ENCODE results near the gene KIFC1. TPM values are rescaled to one million over a fixed set of nuclear protein-coding genes. Genes with fewer than 3 reads are reported as not detected.

The KIFC1 gene
- polyA plus RNA-seq, 1 donor, result 18.4 TPM

GRCh38 chr6:33411632-33412005 lies 20.0 kb downstream of the KIFC1 start:
- H3K4me3 ChIP-seq (ENCODE audit: low read length), result peak overlapping the region; percentile 70
- H3K9me3 ChIP-seq (ENCODE audit: control insufficient read depth, low read depth, low read length), result no peaks in the 10 kb centered on the region
- WGBS (ENCODE audit: insufficient coverage, low lambda C conversion rate), result no CpG with 5 or more reads among the region's 6 CpGs
- peaks cover 42% of the 10 kb centered on the region for H3K36me3 ChIP-seq (ENCODE audit: control insufficient read depth, insufficient read depth, low read length)
- no peaks in the 10 kb centered on the region for H3K27me3 ChIP-seq (ENCODE audit: control insufficient read depth, insufficient read depth, low read length)
- DNase-seq, result no peak
- H3K4me1 ChIP-seq (ENCODE audit: control insufficient read depth, insufficient read depth, low read length), result peaks cover 22% of the 10 kb centered on the region
- peak overlapping the region; percentile 47 for H3K27ac ChIP-seq (ENCODE audit: low read length)

DNA sequence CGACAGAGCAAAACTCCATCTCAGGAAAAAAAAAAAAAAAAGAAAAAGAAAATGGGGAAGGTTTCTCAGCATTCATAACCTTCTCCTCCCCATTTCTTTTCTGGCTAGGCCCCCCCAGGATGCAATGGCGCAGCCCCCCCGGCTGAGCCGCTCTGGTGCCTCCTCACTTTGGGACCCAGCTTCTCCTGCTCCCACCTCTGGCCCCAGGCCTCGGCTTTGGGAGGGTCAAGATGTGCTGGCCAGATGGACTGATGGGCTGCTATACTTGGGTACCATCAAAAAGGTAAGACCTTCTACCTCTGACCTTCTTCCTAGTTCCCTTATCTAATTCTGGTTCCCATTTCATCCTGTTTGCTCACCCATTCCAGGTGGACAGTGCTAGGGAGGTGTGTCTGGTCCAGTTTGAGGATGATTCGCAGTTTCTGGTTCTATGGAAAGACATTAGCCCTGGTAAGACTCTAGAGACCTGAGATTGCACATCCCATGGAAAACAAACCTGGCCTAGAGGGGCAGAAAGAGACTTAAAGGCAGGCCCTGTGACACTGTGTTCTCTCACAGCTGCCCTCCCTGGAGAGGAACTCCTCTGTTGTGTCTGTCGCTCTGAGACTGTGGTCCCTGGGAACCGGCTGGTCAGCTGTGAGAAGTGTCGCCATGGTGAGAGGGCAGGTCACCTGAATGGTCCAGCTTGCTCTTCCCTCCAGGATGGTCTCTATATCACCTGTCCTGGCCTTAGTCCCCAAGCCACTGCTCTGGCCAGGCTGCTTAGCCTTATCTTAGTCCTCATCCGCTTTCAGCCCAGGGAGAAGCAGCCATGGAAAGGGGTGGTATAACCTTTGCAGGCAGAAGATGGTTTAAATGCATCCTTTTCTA lies 20.8 kb downstream of the KIFC1 start:
- no peak for DNase-seq
- no peaks in the 10 kb centered on the region for H3K27me3 ChIP-seq (ENCODE audit: control insufficient read depth, insufficient read depth, low read length)
- no peaks in the 10 kb centered on the region for H3K9me3 ChIP-seq (ENCODE audit: control insufficient read depth, low read depth, low read length)
- H3K27ac ChIP-seq (ENCODE audit: low read length), result no peak overlapping the region
- H3K4me3 ChIP-seq (ENCODE audit: low read length), result no peak overlapping the region
- WGBS (ENCODE audit: insufficient coverage, low lambda C conversion rate), result no CpG with 5 or more reads among the region's 10 CpGs
- H3K4me1 ChIP-seq (ENCODE audit: control insufficient read depth, insufficient read depth, low read length), result peaks cover 25% of the 10 kb centered on the region
- peaks cover 41% of the 10 kb centered on the region for H3K36me3 ChIP-seq (ENCODE audit: control insufficient read depth, insufficient read depth, low read length)

- no peak overlapping the region for H3K4me3 ChIP-seq (ENCODE audit: low read length)
- no peaks in the 10 kb centered on the region for H3K9me3 ChIP-seq (ENCODE audit: control insufficient read depth, low read depth, low read length)
- H3K27ac ChIP-seq (ENCODE audit: low read length), result no peak overlapping the region
- no peaks in the 10 kb centered on the region for H3K27me3 ChIP-seq (ENCODE audit: control insufficient read depth, insufficient read depth, low read length)
- 100% methylated on average over 1 of the region's 14 CpGs for WGBS (ENCODE audit: insufficient coverage, low lambda C conversion rate)
- H3K36me3 ChIP-seq (ENCODE audit: control insufficient read depth, insufficient read depth, low read length), result peaks cover 41% of the 10 kb centered on the region
- DNase-seq, result no peak
- peaks cover 26% of the 10 kb centered on the region for H3K4me1 ChIP-seq (ENCODE audit: control insufficient read depth, insufficient read depth, low read length)
Observed at GRCh38 chr6:33413241-33414120, 21.9 kb downstream of the KIFC1 start.

- DNase-seq, result no peak
- peaks cover 34% of the 10 kb centered on the region for H3K4me1 ChIP-seq (ENCODE audit: control insufficient read depth, insufficient read depth, low read length)
Observed at GRCh38 chr6:33414592-33415271, 23.1 kb downstream of the KIFC1 start.

GRCh38 chr6:33415831-33416230 lies 24.2 kb downstream of the KIFC1 start:
- no peaks in the 10 kb centered on the region for H3K27me3 ChIP-seq (ENCODE audit: control insufficient read depth, insufficient read depth, low read length)
- no peak overlapping the region for H3K27ac ChIP-seq (ENCODE audit: low read length)
- no peaks in the 10 kb centered on the region for H3K9me3 ChIP-seq (ENCODE audit: control insufficient read depth, low read depth, low read length)
- no CpG with 5 or more reads among the region's 9 CpGs for WGBS (ENCODE audit: insufficient coverage, low lambda C conversion rate)
- peaks cover 35% of the 10 kb centered on the region for H3K4me1 ChIP-seq (ENCODE audit: control insufficient read depth, insufficient read depth, low read length)
- no peak for DNase-seq
- no peak overlapping the region for H3K4me3 ChIP-seq (ENCODE audit: low read length)
- peaks cover 41% of the 10 kb centered on the region for H3K36me3 ChIP-seq (ENCODE audit: control insufficient read depth, insufficient read depth, low read length)

More at GRCh38 chr6:33414592-33415271, 23.1 kb downstream of the KIFC1 start:
- H3K36me3 ChIP-seq (ENCODE audit: control insufficient read depth, insufficient read depth, low read length), result peaks cover 41% of the 10 kb centered on the region
- no peaks in the 10 kb centered on the region for H3K9me3 ChIP-seq (ENCODE audit: control insufficient read depth, low read depth, low read length)
- no peak overlapping the region for H3K4me3 ChIP-seq (ENCODE audit: low read length)
- no peak overlapping the region for H3K27ac ChIP-seq (ENCODE audit: low read length)
- H3K27me3 ChIP-seq (ENCODE audit: control insufficient read depth, insufficient read depth, low read length), result no peaks in the 10 kb centered on the region
- 83% methylated on average over 1 of the region's 12 CpGs for WGBS (ENCODE audit: insufficient coverage, low lambda C conversion rate)

GRCh38 chr6:33416386-33417127 lies 24.9 kb downstream of the KIFC1 start:
- H3K4me1 ChIP-seq (ENCODE audit: control insufficient read depth, insufficient read depth, low read length), result peaks cover 32% of the 10 kb centered on the region
- H3K27ac ChIP-seq (ENCODE audit: low read length), result peak overlapping the region; percentile 92
- WGBS (ENCODE audit: insufficient coverage, low lambda C conversion rate), result no CpG with 5 or more reads among the region's 12 CpGs
- DNase-seq, result no peak
- H3K4me3 ChIP-seq (ENCODE audit: low read length), result peak overlapping the region; percentile 69
- H3K9me3 ChIP-seq (ENCODE audit: control insufficient read depth, low read depth, low read length), result no peaks in the 10 kb centered on the region
- H3K36me3 ChIP-seq (ENCODE audit: control insufficient read depth, insufficient read depth, low read length), result peaks cover 41% of the 10 kb centered on the region
- no peaks in the 10 kb centered on the region for H3K27me3 ChIP-seq (ENCODE audit: control insufficient read depth, insufficient read depth, low read length)

DNA sequence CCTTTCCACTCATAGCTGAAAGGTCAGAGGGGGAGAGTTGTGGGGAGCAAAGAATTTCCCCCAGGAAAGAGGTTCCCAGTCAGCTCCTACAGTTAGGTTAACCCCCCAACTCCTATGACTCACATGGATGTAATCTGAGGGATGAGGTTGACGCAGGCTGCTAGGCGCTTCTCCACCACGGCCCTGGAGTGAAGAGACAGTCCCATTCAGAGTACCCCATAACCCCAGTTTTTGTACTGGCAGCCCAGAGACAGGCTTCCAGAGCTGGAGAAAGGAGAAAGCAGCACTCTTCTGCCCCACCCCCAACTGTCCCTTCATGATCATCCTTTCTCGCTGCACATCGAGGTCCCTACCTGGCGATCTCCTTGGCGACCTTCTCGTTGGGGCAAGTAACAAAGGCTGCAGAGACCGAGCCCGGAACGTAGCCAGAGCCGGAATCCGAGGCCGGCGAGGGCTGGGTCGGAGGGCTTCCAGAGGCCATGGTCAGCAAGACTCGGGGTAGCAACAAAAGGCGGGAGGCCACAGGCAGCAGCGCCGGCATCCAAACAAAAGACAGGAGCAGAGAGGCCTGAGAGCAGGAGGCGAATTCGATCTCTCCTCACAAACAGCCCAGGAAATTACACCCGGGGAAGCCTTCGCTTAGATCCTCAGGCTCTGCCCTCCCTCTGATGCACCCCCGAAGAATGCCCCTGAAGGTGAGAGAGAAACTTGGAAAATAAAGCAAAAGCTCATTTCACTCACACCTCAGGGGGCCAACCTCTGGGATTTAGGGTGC lies 25.7 kb downstream of the KIFC1 start:
- peak overlapping the region; percentile 92 for H3K27ac ChIP-seq (ENCODE audit: low read length)
- peaks cover 38% of the 10 kb centered on the region for H3K36me3 ChIP-seq (ENCODE audit: control insufficient read depth, insufficient read depth, low read length)
- H3K4me3 ChIP-seq (ENCODE audit: low read length), result peak overlapping the region; percentile 69
- peaks cover 25% of the 10 kb centered on the region for H3K4me1 ChIP-seq (ENCODE audit: control insufficient read depth, insufficient read depth, low read length)
- H3K27me3 ChIP-seq (ENCODE audit: control insufficient read depth, insufficient read depth, low read length), result no peaks in the 10 kb centered on the region
- DNase-seq, result no peak
- 6% methylated on average over 3 of the region's 25 CpGs for WGBS (ENCODE audit: insufficient coverage, low lambda C conversion rate)
- H3K9me3 ChIP-seq (ENCODE audit: control insufficient read depth, low read depth, low read length), result no peaks in the 10 kb centered on the region

- no CpG with 5 or more reads among the region's 51 CpGs for WGBS (ENCODE audit: insufficient coverage, low lambda C conversion rate)
- peaks cover 30% of the 10 kb centered on the region for H3K36me3 ChIP-seq (ENCODE audit: control insufficient read depth, insufficient read depth, low read length)
- H3K27me3 ChIP-seq (ENCODE audit: control insufficient read depth, insufficient read depth, low read length), result no peaks in the 10 kb centered on the region
- no peaks in the 10 kb centered on the region for H3K9me3 ChIP-seq (ENCODE audit: control insufficient read depth, low read depth, low read length)
- H3K27ac ChIP-seq (ENCODE audit: low read length), result peak within 1 kb of the TSS; percentile 92
- peak within 1 kb of the TSS; percentile 69 for H3K4me3 ChIP-seq (ENCODE audit: low read length)
- peaks cover 25% of the 10 kb centered on the region for H3K4me1 ChIP-seq (ENCODE audit: control insufficient read depth, insufficient read depth, low read length)
- DNase-seq, result peak; percentile 100
Observed at GRCh38 chr6:33417903-33418689, 26.5 kb downstream of the KIFC1 start, which contains the start of gene CUTA. TSS of gene CUTA (minus strand) at chr6:33418107. CDS start at chr6:33418000, 107 bp downstream.
